OCI-LY3 (cell line): ENCODE data around the gene DPP6.

Source experiments
- CTCF ChIP-seq: fragments of 200-600, 300-600 bp; sonication (generic); IDR thresholded peaks from 2 replicates; pipeline ENCODE4 v1.5.1; 2014; ENCODE audit warnings: antibody characterized with exemption, low read length, low read depth
- EZH2phosphoT487 ChIP-seq: fragments of 200-600 bp; shearing (Covaris generic); IDR thresholded peaks from 2 replicates; pipeline ENCODE4 v1.6.1; 2018; ENCODE audit warnings: antibody characterized with exemption, mixed run types, low read depth

DNA sequence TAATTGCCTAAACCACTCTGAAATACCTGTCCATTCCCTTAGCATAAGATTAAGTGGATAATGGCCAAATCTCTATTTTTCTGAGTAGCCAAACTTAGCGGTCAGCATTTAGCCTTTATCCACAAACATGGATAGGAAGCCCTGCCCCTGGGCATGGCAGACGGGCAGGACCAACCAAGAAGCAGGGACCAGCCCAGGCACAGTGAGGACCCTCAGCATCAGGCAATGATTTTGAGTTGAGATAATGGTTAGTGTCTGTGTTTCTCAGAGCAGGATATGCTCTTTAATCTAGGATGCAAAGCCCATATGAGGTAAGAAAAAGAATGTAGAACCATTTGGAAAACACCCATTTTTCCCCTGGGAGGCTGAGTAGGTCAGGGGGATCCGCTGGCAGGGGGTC, 131.7 kb downstream of the DPP6 start:
- TF ChIP-seq CTCF, result no peak
- no peak for TF ChIP-seq EZH2phosphoT487
